Mammary epithelial cell (primary cell): ENCODE measurements around the gene FAM72B.
"Not testable (repeated sequence)": the region's sequence is repeated elsewhere in the genome, so short reads cannot be mapped to it uniquely, and the experiment has no call there.

Experiments
- CTCF ChIP-seq, 2 donors: IDR thresholded peaks in 1 of 2; conservative IDR thresholded peaks in 1 of 2; 2 replicates each; pipeline ENCODE4 v1.5.1; 2011 to 2012; ENCODE audit warnings: inconsistent platforms in 2 of 2, low read length in 2 of 2, mild to moderate bottlenecking in 2 of 2, control low read depth in 1 of 2, low read depth in 1 of 2; ENCODE audit not compliant: insufficient read depth in 1 of 2; ENCODE audit errors: extremely low read depth in 1 of 2
- EZH2 ChIP-seq: IDR thresholded peaks from 2 replicates; pipeline ENCODE4 v1.6.1; 2012; ENCODE audit warnings: low read length, inconsistent platforms, borderline replicate concordance

- TF ChIP-seq EZH2; CTCF (conservative IDR thresholded peaks at IDR 0.05 in 1 of 2, IDR thresholded peaks at IDR 0.05 in 1 of 2; ENCODE audit: extremely low read depth in 1 of 2, insufficient read depth in 1 of 2, low read depth in 1 of 2, low read length in 2 of 2): not testable (repeated sequence)
These were observed 42.3 kb upstream of the FAM72B start for GRCh38 chr1:121226295-121226904.
